Measurements from ENCODE around the gene PKDCC. TPM values are rescaled to one million over a fixed set of nuclear protein-coding genes. Genes with fewer than 3 reads are reported as not detected.

Gene PKDCC
- total and polyA plus RNA-seq, 2 donors (not counting 1 experiment from before 2014, with no cell fraction given): 0.20 to 0.82 TPM

- Mint-ChIP-seq H3K27me3 (peaks cover 52% of the 10 kb centered on the region), H3K27ac (no peak overlapping the region), H3K9me3 (ENCODE audit: insufficient read depth) (no peaks in the 10 kb centered on the region), H3K4me3 (peak overlapping the region; percentile 72), H3K4me1 (peaks cover 7% of the 10 kb centered on the region)
- H3K79me2 ChIP-seq (ENCODE audit: control insufficient read depth, insufficient read depth, low read length): no peaks in the 10 kb centered on the region
- no peak overlapping the region for H3K4me3 ChIP-seq (ENCODE audit: control extremely low read depth in 1 of 5, extremely low read depth in 1 of 5, insufficient read depth in 1 of 5, low read depth in 2 of 5, low read length in 4 of 5)
- H3K27ac ChIP-seq (ENCODE audit: low read length in 2 of 2): no peak overlapping the region
- H3K9ac ChIP-seq (ENCODE audit: low read length): no peak overlapping the region
- H4K20me1 ChIP-seq (ENCODE audit: control insufficient read depth, insufficient read depth, low read length, poor library complexity, severe bottlenecking): no peaks in the 10 kb centered on the region
- POLR2A ChIA-PET: no interaction called here
- CTCF ChIA-PET: no interaction called here
- no peaks in the 10 kb centered on the region for H3K9me3 ChIP-seq (ENCODE audit: control extremely low read depth in 1 of 3, control insufficient read depth in 2 of 3, insufficient read depth in 1 of 3, low read length in 2 of 3)
- H3K36me3 ChIP-seq (replicated peaks in 1 of 2; ENCODE audit: control extremely low read depth in 1 of 2, control insufficient read depth in 1 of 2, extremely low read depth in 1 of 2, insufficient read depth in 2 of 2, low read length in 1 of 2): no peaks in the 10 kb centered on the region
- H2AFZ ChIP-seq (ENCODE audit: insufficient read depth, low read depth, low read length, poor library complexity, severe bottlenecking): no peak overlapping the region
- peaks cover 0 to 46% (median 13%) of the 10 kb centered on the region in 4 experiments for H3K27me3 ChIP-seq (replicated peaks in 1 of 4; ENCODE audit: control extremely low read depth in 1 of 4, control insufficient read depth in 3 of 4, insufficient read depth in 4 of 4, low read length in 3 of 4)
- intact Hi-C loops (cut with micrococcal nuclease): no loop called here
- peaks cover 12 to 13% of the 10 kb centered on the region in 2 donors for H3K4me1 ChIP-seq (ENCODE audit: control insufficient read depth in 2 of 2, insufficient read depth in 2 of 2, low read length in 2 of 2)
- TF ChIP-seq EZH2 (IDR thresholded peaks at IDR 0.05; ENCODE audit: borderline replicate concordance, insufficient read depth, low read depth, low read length, poor library complexity, severe bottlenecking): no peak
- TF ChIP-seq CTCF (IDR thresholded peaks at IDR 0.05): no peak
- H3K4me2 ChIP-seq (replicated peaks; ENCODE audit: low read depth, low read length, poor library complexity, severe bottlenecking): no peak overlapping the region
- ATAC-seq (ENCODE audit: low read depth) (no peak), DNase-seq (no peak)
- 90% methylated on average over 8 of the region's 11 CpGs for WGBS (ENCODE audit: insufficient coverage)
Observed at GRCh38 chr2:42049221-42050009, 1.6 kb downstream of the PKDCC start.

- WGBS (ENCODE audit: insufficient coverage): 91% methylated on average over 7 of the region's 14 CpGs
- Histone ChIP-seq H3K9ac (ENCODE audit: low read length) (no peak overlapping the region), H3K4me1 (ENCODE audit: control insufficient read depth in 2 of 2, insufficient read depth in 2 of 2, low read length in 2 of 2) (peaks cover 12 to 13% of the 10 kb centered on the region in 2 donors), H3K36me3 (replicated peaks in 1 of 2; ENCODE audit: control extremely low read depth in 1 of 2, control insufficient read depth in 1 of 2, extremely low read depth in 1 of 2, insufficient read depth in 2 of 2, low read length in 1 of 2) (no peaks in the 10 kb centered on the region), H4K20me1 (ENCODE audit: control insufficient read depth, insufficient read depth, low read length, poor library complexity, severe bottlenecking) (no peaks in the 10 kb centered on the region), H3K27me3 (replicated peaks in 1 of 4; ENCODE audit: control extremely low read depth in 1 of 4, control insufficient read depth in 3 of 4, insufficient read depth in 4 of 4, low read length in 3 of 4) (peaks cover 0 to 39% (median 13%) of the 10 kb centered on the region in 4 experiments), H3K4me2 (replicated peaks; ENCODE audit: low read depth, low read length, poor library complexity, severe bottlenecking) (no peak overlapping the region), H3K27ac (ENCODE audit: low read length in 2 of 2) (no peak overlapping the region), H3K9me3 (ENCODE audit: control extremely low read depth in 1 of 3, control insufficient read depth in 2 of 3, insufficient read depth in 1 of 3, low read length in 2 of 3) (no peaks in the 10 kb centered on the region), H3K4me3 (ENCODE audit: control extremely low read depth in 1 of 5, extremely low read depth in 1 of 5, insufficient read depth in 1 of 5, low read depth in 2 of 5, low read length in 4 of 5) (no peak overlapping the region), H3K79me2 (ENCODE audit: control insufficient read depth, insufficient read depth, low read length) (no peaks in the 10 kb centered on the region), H2AFZ (ENCODE audit: insufficient read depth, low read depth, low read length, poor library complexity, severe bottlenecking) (no peak overlapping the region)
- ChIA-PET POLR2A (no interaction called here), CTCF (no interaction called here)
- peaks cover 45% of the 10 kb centered on the region for H3K27me3 Mint-ChIP-seq
- no peak overlapping the region for H3K4me3 Mint-ChIP-seq
- H3K27ac Mint-ChIP-seq: no peak overlapping the region
- H3K9me3 Mint-ChIP-seq (ENCODE audit: insufficient read depth): no peaks in the 10 kb centered on the region
- ATAC-seq (ENCODE audit: low read depth): no peak
- intact Hi-C loops (cut with micrococcal nuclease): no loop called here
- DNase-seq: no peak
- peaks cover 7% of the 10 kb centered on the region for H3K4me1 Mint-ChIP-seq
- TF ChIP-seq CTCF (IDR thresholded peaks at IDR 0.05): no peak
- no peak for TF ChIP-seq EZH2 (IDR thresholded peaks at IDR 0.05; ENCODE audit: borderline replicate concordance, insufficient read depth, low read depth, low read length, poor library complexity, severe bottlenecking)
Observed at GRCh38 chr2:42050010-42050702, 2.3 kb downstream of the PKDCC start.
